ENCODE measurements around the gene CKS2.
A peak's percentile ranks its signal among the peaks of the same experiment; 100 is the strongest.
"Not testable (repeated sequence)": the region's sequence is repeated elsewhere in the genome, so short reads cannot be mapped to it uniquely, and the experiment has no call there.

CKS2 gene

GRCh38 chr9:89310475-89311345, at the start of gene CKS2:
TSS of gene CKS2 (plus strand) at chr9:89311195. CDS start at chr9:89311293, 98 bp downstream.
- peak; percentile 100 for DNase-seq (ENCODE audit: low read depth)
- peak within 1 kb of the TSS; percentile 87 for H3K4me3 ChIP-seq (ENCODE audit: low read depth, low read length)
- no peak for TF ChIP-seq CTCF (IDR thresholded peaks at IDR 0.05; ENCODE audit: insufficient read depth, low read depth, low read length, missing control alignments)

- DNase-seq (ENCODE audit: low read depth) = no peak
- no peak overlapping the region for H3K4me3 ChIP-seq (ENCODE audit: low read depth, low read length)
- no peak for TF ChIP-seq CTCF (IDR thresholded peaks at IDR 0.05; ENCODE audit: insufficient read depth, low read depth, low read length, missing control alignments)
These were observed 37.3 kb upstream of the CKS2 start for GRCh38 chr9:89273528-89274279.

GRCh38 chr9:89274838-89275237, 36.2 kb upstream of the CKS2 start:
- DNase-seq (ENCODE audit: low read depth) = no peak
- H3K4me3 ChIP-seq (ENCODE audit: low read depth, low read length) = no peak overlapping the region
- no peak for TF ChIP-seq CTCF (IDR thresholded peaks at IDR 0.05; ENCODE audit: insufficient read depth, low read depth, low read length, missing control alignments)

GRCh38 chr9:89276040-89276439, 35.0 kb upstream of the CKS2 start:
- not testable (repeated sequence) for DNase-seq (ENCODE audit: low read depth)

GRCh38 chr9:89277043-89277442, 34.0 kb upstream of the CKS2 start:
- DNase-seq (ENCODE audit: low read depth) = no peak
- no peak for TF ChIP-seq CTCF (IDR thresholded peaks at IDR 0.05; ENCODE audit: insufficient read depth, low read depth, low read length, missing control alignments)
- H3K4me3 ChIP-seq (ENCODE audit: low read depth, low read length) = no peak overlapping the region

More at GRCh38 chr9:89276040-89276439, 35.0 kb upstream of the CKS2 start:
- not testable (repeated sequence) for H3K4me3 ChIP-seq (ENCODE audit: low read depth, low read length)

- peak; percentile 38 for DNase-seq (ENCODE audit: low read depth)
- H3K4me3 ChIP-seq (ENCODE audit: low read depth, low read length) = no peak overlapping the region
- TF ChIP-seq CTCF (IDR thresholded peaks at IDR 0.05; ENCODE audit: insufficient read depth, low read depth, low read length, missing control alignments) = no peak
These were observed 33.5 kb upstream of the CKS2 start for GRCh38 chr9:89277454-89277853.

GRCh38 chr9:89278551-89278950, 32.4 kb upstream of the CKS2 start:
- DNase-seq (ENCODE audit: low read depth) = no peak
- H3K4me3 ChIP-seq (ENCODE audit: low read depth, low read length) = no peak overlapping the region
- no peak for TF ChIP-seq CTCF (IDR thresholded peaks at IDR 0.05; ENCODE audit: insufficient read depth, low read depth, low read length, missing control alignments)

Measured in GM12865 (cell line).